CD14-positive monocyte (primary cell): ENCODE results near the gene HAGH. TPM values are rescaled to one million over a fixed set of nuclear protein-coding genes. Genes with fewer than 3 reads are reported as not detected.

ENCODE experiments used
- DNase-seq, 3 donors: peaks; one replicate each; pipeline ENCODE4 v3.0.0-alpha.2; 2011 to 2022
- H2AFZ ChIP-seq: 2 replicates; pipeline ENCODE4 v1.6.0; 2012; ENCODE audit warnings: mild to moderate bottlenecking, low read depth, low read length, inconsistent platforms; ENCODE audit not compliant: insufficient read depth, poor library complexity, severe bottlenecking
- H3K27ac ChIP-seq, 2 donors: 1 replicate in 1 of 2; 2 replicates in 1 of 2; pipeline ENCODE4 v1.5.1; 2012 to 2013; ENCODE audit warnings: low read length in 2 of 2, control low read depth in 1 of 2, inconsistent platforms in 1 of 2, low read depth in 1 of 2, mild to moderate bottlenecking in 1 of 2
- H3K27me3 ChIP-seq, 2 donors: one replicate each; pipeline versions ENCODE4 v1.6.0 to v1.6.1; 2011 to 2013; ENCODE audit warnings: low read length in 2 of 2; ENCODE audit not compliant: control insufficient read depth in 2 of 2, insufficient read depth in 2 of 2
- H3K36me3 ChIP-seq, 2 donors: replicated peaks in 1 of 2; 1 replicate in 1 of 2; 2 replicates in 1 of 2; pipeline versions ENCODE4 v1.5.1 to v1.6.1; 2012 to 2013; ENCODE audit warnings: low read length in 2 of 2, control low read depth in 1 of 2, inconsistent platforms in 1 of 2, mild to moderate bottlenecking in 1 of 2; ENCODE audit not compliant: insufficient read depth in 2 of 2, control insufficient read depth in 1 of 2
- H3K4me1 ChIP-seq, 2 donors: 1 replicate in 1 of 2; 2 replicates in 1 of 2; pipeline versions ENCODE4 v1.5.1 to v1.6.1; 2012 to 2013; ENCODE audit warnings: low read length in 2 of 2, control low read depth in 1 of 2, inconsistent platforms in 1 of 2, mild to moderate bottlenecking in 1 of 2, moderate library complexity in 1 of 2; ENCODE audit not compliant: insufficient read depth in 2 of 2, control insufficient read depth in 1 of 2
- H3K4me2 ChIP-seq: replicated peaks from 2 replicates; pipeline ENCODE3; 2012; ENCODE audit warnings: low read length, moderate library complexity, mild to moderate bottlenecking; ENCODE audit not compliant: poor library complexity, severe bottlenecking; ENCODE audit errors: extremely low read depth
- H3K4me3 ChIP-seq, 3 experiments: fragments of 200-600 bp in 1 of 3; sonication (generic) in 1 of 3; replicated peaks in 1 of 3; 1 replicate in 2 of 3; 2 replicates in 1 of 3; pipeline ENCODE4 v1.5.1; 2011 to 2013; ENCODE audit warnings: low read length in 3 of 3, mild to moderate bottlenecking in 3 of 3, control low read depth in 2 of 3, low read depth in 2 of 3, inconsistent platforms in 1 of 3, moderate library complexity in 1 of 3
- H3K79me2 ChIP-seq: 2 replicates; pipeline ENCODE4 v1.6.0; 2012; ENCODE audit warnings: mild to moderate bottlenecking, control low read depth, inconsistent platforms, low read length, moderate library complexity; ENCODE audit not compliant: insufficient read depth
- H3K9ac ChIP-seq: 2 replicates; pipeline ENCODE4 v1.6.0; 2017; ENCODE audit warnings: low read length, mild to moderate bottlenecking; ENCODE audit not compliant: insufficient read depth, poor library complexity, severe bottlenecking
- H3K9me3 ChIP-seq, 2 donors: replicated peaks in 1 of 2; 1 replicate in 1 of 2; 2 replicates in 1 of 2; pipeline versions ENCODE4 v1.5.1 to v1.6.1; 2012 to 2013; ENCODE audit warnings: low read length in 2 of 2, control low read depth in 1 of 2; ENCODE audit not compliant: control insufficient read depth in 1 of 2, insufficient read depth in 1 of 2
- H4K20me1 ChIP-seq: 2 replicates; pipeline ENCODE4 v1.6.0; 2012; ENCODE audit warnings: mild to moderate bottlenecking, low read length, control low read depth, moderate library complexity; ENCODE audit not compliant: insufficient read depth
- H3K27ac Mint-ChIP-seq, 7 donors: one replicate each; pipeline ENCODE4 v1.8.0; 2020; ENCODE audit warnings: mild to moderate bottlenecking in 7 of 7, mixed read lengths in 7 of 7, moderate library complexity in 6 of 7, inconsistent platforms in 2 of 7
- H3K27me3 Mint-ChIP-seq, 3 donors: one replicate each; pipeline ENCODE4 v1.8.0; 2021 to 2022; ENCODE audit warnings: low read depth in 3 of 3, mild to moderate bottlenecking in 3 of 3, mixed read lengths in 3 of 3, moderate library complexity in 3 of 3, inconsistent platforms in 1 of 3
- H3K36me3 Mint-ChIP-seq, 2 donors: one replicate each; pipeline ENCODE4 v1.8.0; 2020; ENCODE audit warnings: mixed read lengths in 2 of 2, inconsistent platforms in 1 of 2, mild to moderate bottlenecking in 1 of 2
- H3K4me1 Mint-ChIP-seq: one replicate; pipeline ENCODE4 v1.8.0; 2020; ENCODE audit warnings: mild to moderate bottlenecking, mixed read lengths
- H3K4me3 Mint-ChIP-seq, 2 donors: one replicate each; pipeline ENCODE4 v1.8.0; 2020; ENCODE audit warnings: mild to moderate bottlenecking in 2 of 2, mixed read lengths in 2 of 2, moderate library complexity in 1 of 2
- H3K9me3 Mint-ChIP-seq, 7 donors: one replicate each; pipeline ENCODE4 v1.8.0; 2020 to 2022; ENCODE audit warnings: mixed read lengths in 7 of 7, mild to moderate bottlenecking in 6 of 7, moderate library complexity in 6 of 7, inconsistent platforms in 2 of 7
- WGBS: methylation state at CpG from one replicate; pipeline ENCODE4 v1.1.5; 2013; ENCODE audit warnings: missing lambda C conversion rate; ENCODE audit not compliant: insufficient coverage; 5-methylcytosine and 5-hydroxymethylcytosine counted together
- intact Hi-C, 2 donors: fragments of 100-400 bp; cut with micrococcal nuclease; formaldehyde crosslinking; loops; one replicate each; pipeline versions ENCODE4 v1.15.0 to v1.15.1; 2023
- polyA plus RNA-seq, 3 donors: library from polyadenylated mRNA; depleted of rRNA in 1 of 3; unstranded in 2 of 3; stranded (reverse) in 1 of 3; fragments of 300-500 nt in 2 of 3; fragments of >200 nt in 1 of 3; fragmentation: Illumina TruSeq in 2 of 3; gene quantifications; 1 replicate in 2 of 3; 2 replicates in 1 of 3; pipeline ENCODE4 v1.2.3, GENCODE V29; 2012 to 2021
- TF ChIP-seq, protein P1 (sequence below): fragments of 200-600 bp; IDR thresholded peaks from one replicate; pipeline ENCODE4 v1.8.0; 2022; ENCODE audit warnings: antibody characterized with exemption, mild to moderate bottlenecking

Gene HAGH
- polyA plus RNA-seq, 3 donors, result 42.6 to 82.1 (median 47.7) TPM

DNA sequence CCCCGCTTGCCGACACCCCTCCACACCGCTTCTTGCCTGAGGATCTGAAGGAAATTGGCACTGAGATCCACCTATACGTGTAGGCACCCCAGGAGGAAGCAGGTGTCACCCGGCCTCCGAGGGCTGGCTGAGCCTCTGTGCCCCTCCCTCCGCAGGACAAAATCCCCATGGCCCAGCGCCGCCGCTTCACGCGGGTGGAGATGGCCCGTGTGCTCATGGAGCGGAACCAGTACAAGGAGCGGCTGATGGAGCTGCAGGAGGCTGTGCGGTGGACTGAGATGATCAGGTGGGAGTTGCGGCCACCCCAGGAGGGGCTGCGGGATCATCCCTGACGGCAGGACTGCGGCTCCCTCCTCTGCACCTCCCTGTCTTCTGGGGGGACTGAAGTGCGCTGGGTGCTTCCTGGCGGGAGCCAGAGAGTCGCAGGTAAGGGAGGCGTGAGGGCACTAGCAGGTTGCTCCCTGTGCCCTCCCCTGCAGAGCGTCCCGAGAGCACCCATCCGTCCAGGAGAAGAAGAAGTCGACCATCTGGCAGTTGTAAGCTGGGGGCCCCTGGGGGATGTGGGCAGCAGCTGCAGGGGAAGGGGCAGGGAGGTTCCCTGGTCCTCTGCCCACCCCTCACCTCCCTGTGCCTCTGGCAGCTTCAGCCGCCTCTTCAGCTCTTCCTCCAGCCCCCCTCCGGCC lies 64.3 kb downstream of the HAGH start:
- no peak overlapping the region for H3K27ac Mint-ChIP-seq

DNA sequence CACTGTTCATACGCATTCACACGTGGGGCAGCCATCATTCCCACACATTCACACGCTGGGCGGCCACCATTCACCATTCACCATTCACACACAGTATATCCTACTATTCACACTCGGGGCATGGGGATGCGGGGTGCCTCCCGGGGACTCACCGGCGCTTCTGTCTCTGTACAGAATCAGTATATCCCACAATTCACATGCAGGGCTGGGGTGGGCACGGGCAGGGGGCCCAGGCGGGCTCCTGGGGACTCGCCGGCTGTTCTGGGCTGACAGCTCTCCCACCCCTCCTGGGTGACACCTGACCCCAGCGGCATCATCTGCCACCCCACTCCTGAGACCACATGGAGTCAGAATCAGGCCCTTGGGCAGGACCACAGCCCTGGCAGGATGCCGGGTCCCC lies 64.9 kb downstream of the HAGH start:
- H3K36me3 ChIP-seq, result peaks cover 85 to 92% of the 10 kb centered on the region in 2 donors
- Mint-ChIP-seq H3K27me3 (peaks cover 0 to 3% (median 2%) of the 10 kb centered on the region in 3 donors), H3K27ac (no peak overlapping the region), H3K9me3 (peaks cover 0 to 2% (median 0%) of the 10 kb centered on the region in 7 donors), H3K4me1 (no peaks in the 10 kb centered on the region), H3K36me3 (peaks cover 42 to 83% of the 10 kb centered on the region in 2 donors), H3K4me3 (no peak overlapping the region)
- no peak overlapping the region for H2AFZ ChIP-seq
- no peaks in the 10 kb centered on the region for H3K4me1 ChIP-seq
- peaks cover 14% of the 10 kb centered on the region for H4K20me1 ChIP-seq
- TF ChIP-seq, protein P1, sequence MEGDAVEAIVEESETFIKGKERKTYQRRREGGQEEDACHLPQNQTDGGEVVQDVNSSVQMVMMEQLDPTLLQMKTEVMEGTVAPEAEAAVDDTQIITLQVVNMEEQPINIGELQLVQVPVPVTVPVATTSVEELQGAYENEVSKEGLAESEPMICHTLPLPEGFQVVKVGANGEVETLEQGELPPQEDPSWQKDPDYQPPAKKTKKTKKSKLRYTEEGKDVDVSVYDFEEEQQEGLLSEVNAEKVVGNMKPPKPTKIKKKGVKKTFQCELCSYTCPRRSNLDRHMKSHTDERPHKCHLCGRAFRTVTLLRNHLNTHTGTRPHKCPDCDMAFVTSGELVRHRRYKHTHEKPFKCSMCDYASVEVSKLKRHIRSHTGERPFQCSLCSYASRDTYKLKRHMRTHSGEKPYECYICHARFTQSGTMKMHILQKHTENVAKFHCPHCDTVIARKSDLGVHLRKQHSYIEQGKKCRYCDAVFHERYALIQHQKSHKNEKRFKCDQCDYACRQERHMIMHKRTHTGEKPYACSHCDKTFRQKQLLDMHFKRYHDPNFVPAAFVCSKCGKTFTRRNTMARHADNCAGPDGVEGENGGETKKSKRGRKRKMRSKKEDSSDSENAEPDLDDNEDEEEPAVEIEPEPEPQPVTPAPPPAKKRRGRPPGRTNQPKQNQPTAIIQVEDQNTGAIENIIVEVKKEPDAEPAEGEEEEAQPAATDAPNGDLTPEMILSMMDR, result no peak
- no peaks in the 10 kb centered on the region for H3K27me3 ChIP-seq
- H3K4me3 ChIP-seq, result no peak overlapping the region
- no peak for DNase-seq
- no peak overlapping the region for H3K4me2 ChIP-seq
- intact Hi-C loops, result no loop called here
- no peaks in the 10 kb centered on the region for H3K9me3 ChIP-seq
- no peak overlapping the region for H3K27ac ChIP-seq
- WGBS, result 99% methylated on average over 8 of the region's 15 CpGs
- H3K79me2 ChIP-seq, result no peaks in the 10 kb centered on the region
- no peak overlapping the region for H3K9ac ChIP-seq

More for the DNA sequence above, 64.3 kb downstream of the HAGH start:
- Histone ChIP-seq H3K36me3 (peaks cover 91 to 95% of the 10 kb centered on the region in 2 donors), H3K27me3 (no peaks in the 10 kb centered on the region), H3K27ac (no peak overlapping the region), H3K9ac (no peak overlapping the region), H3K79me2 (no peaks in the 10 kb centered on the region), H3K4me3 (no peak overlapping the region), H3K4me2 (no peak overlapping the region), H3K9me3 (no peaks in the 10 kb centered on the region), H4K20me1 (peaks cover 14% of the 10 kb centered on the region), H3K4me1 (no peaks in the 10 kb centered on the region), H2AFZ (no peak overlapping the region)
- no peak for DNase-seq
- H3K4me3 Mint-ChIP-seq, result no peak overlapping the region
- TF ChIP-seq, protein P1, result no peak
- peaks cover 46 to 83% of the 10 kb centered on the region in 2 donors for H3K36me3 Mint-ChIP-seq
- intact Hi-C loops, result no loop called here
- H3K9me3 Mint-ChIP-seq, result peaks cover 0 to 2% (median 0%) of the 10 kb centered on the region in 7 donors
- peaks cover 0 to 3% (median 2%) of the 10 kb centered on the region in 3 donors for H3K27me3 Mint-ChIP-seq
- H3K4me1 Mint-ChIP-seq, result no peaks in the 10 kb centered on the region
- 91% methylated on average over 19 of the region's 30 CpGs for WGBS
